ENCODE measurements around the gene TPBGL. TPM values are rescaled to one million over a fixed set of nuclear protein-coding genes. Genes with fewer than 3 reads are reported as not detected.

The TPBGL gene
- total RNA-seq, 1 experiment from 2014 or later: 0.41 TPM

DNA sequence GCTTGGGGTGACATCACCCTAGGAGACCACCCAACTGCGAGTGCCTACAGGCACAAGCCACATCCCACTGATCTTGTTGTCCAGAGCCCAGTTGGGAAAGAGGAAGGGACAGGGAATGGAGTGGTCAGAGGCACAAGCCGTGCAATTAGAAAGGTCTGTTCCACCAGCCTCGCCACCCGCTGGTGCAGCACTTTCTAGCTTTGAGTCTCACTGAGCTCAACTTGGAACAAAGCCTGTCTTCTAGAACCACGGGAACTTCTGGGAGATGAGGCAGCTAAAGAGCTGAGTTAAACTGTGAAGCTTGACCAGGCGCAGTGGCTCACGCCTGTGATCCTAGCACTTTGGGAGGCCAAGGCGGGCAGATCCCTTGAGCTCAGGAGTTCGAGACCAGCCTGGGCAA, 29.3 kb downstream of the TPBGL start:
- no TSS peak for BruUV-seq (replicated peaks)
- Histone ChIP-seq H3K4me1 (ENCODE audit: insufficient read depth, low read length, poor library complexity, severe bottlenecking) (no peaks in the 10 kb centered on the region), H3K36me3 (ENCODE audit: insufficient read depth, low read length, poor library complexity, severe bottlenecking) (no peaks in the 10 kb centered on the region), H3K27ac (ENCODE audit: low read depth, low read length, poor library complexity, severe bottlenecking) (no peak overlapping the region), H3K9me3 (ENCODE audit: low read depth, low read length, poor library complexity, severe bottlenecking) (no peaks in the 10 kb centered on the region), H3K4me3 (ENCODE audit: low read depth, low read length, poor library complexity, severe bottlenecking) (no peak overlapping the region), H3K27me3 (replicated peaks; ENCODE audit: insufficient read depth, low read depth, low read length, poor library complexity) (no peaks in the 10 kb centered on the region)
- TF ChIP-seq EZH2 (IDR thresholded peaks at IDR 0.05; ENCODE audit: borderline replicate concordance, low read depth, low read length, poor library complexity, severe bottlenecking): no peak
- TF ChIP-seq, protein P1, sequence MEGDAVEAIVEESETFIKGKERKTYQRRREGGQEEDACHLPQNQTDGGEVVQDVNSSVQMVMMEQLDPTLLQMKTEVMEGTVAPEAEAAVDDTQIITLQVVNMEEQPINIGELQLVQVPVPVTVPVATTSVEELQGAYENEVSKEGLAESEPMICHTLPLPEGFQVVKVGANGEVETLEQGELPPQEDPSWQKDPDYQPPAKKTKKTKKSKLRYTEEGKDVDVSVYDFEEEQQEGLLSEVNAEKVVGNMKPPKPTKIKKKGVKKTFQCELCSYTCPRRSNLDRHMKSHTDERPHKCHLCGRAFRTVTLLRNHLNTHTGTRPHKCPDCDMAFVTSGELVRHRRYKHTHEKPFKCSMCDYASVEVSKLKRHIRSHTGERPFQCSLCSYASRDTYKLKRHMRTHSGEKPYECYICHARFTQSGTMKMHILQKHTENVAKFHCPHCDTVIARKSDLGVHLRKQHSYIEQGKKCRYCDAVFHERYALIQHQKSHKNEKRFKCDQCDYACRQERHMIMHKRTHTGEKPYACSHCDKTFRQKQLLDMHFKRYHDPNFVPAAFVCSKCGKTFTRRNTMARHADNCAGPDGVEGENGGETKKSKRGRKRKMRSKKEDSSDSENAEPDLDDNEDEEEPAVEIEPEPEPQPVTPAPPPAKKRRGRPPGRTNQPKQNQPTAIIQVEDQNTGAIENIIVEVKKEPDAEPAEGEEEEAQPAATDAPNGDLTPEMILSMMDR (conservative IDR thresholded peaks at IDR 0.05; ENCODE audit: low read depth, low read length): no peak
- no peak for DNase-seq (ENCODE audit: low spot score)
- ChIA-PET CTCF (interaction anchor here (0.9 to 1.9 kb wide), 2 partner anchors 10 to 21 kb away, joined by 3 to 5 read pairs; no protein-coding TSS in a partner anchor), POLR2A (ENCODE audit: low non-redundant PET) (interaction anchor here (0.6 kb wide), 1 partner anchor 50 kb away, joined by 4 read pairs; no protein-coding TSS in a partner anchor)
- intact Hi-C loops (cut with micrococcal nuclease; ENCODE audit: unreplicated experiment): no loop called here

DNA sequence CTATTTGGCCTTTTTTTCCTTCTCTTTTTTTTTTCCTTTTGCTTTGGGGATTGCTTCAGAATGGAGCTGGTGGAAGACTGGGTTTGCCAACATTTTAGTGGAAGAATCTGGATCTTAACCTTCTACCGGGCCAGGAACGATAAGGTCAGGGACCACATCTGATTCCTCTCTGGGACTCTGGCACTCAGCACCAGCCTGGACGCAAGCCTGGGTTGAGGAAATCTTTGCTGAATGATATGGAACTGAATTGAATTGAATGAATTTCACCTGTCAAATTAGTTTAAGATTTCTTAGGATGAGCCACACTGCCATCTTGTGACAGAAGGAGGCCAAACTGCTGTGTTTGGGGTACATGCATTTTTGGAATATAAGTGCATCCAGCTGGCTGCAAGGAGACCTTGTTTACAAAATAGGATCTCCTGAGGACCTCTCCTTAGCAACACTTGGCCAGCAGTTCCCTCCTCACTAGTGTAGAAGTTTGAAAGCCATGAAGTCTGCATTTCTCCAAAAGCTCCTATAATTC, 30.4 kb downstream of the TPBGL start:
- Histone ChIP-seq H3K4me1 (ENCODE audit: insufficient read depth, low read length, poor library complexity, severe bottlenecking) (no peaks in the 10 kb centered on the region), H3K27me3 (replicated peaks; ENCODE audit: insufficient read depth, low read depth, low read length, poor library complexity) (no peaks in the 10 kb centered on the region), H3K4me3 (ENCODE audit: low read depth, low read length, poor library complexity, severe bottlenecking) (no peak overlapping the region), H3K9me3 (ENCODE audit: low read depth, low read length, poor library complexity, severe bottlenecking) (no peaks in the 10 kb centered on the region), H3K27ac (ENCODE audit: low read depth, low read length, poor library complexity, severe bottlenecking) (no peak overlapping the region), H3K36me3 (ENCODE audit: insufficient read depth, low read length, poor library complexity, severe bottlenecking) (no peaks in the 10 kb centered on the region)
- BruUV-seq (replicated peaks): no TSS peak
- peak; percentile 47 for DNase-seq (ENCODE audit: low spot score)
- CTCF ChIA-PET: interaction anchor here (0.8 to 1.9 kb wide), 4 partner anchors 9 to 131 kb away, joined by 3 to 7 read pairs (median 5); no protein-coding TSS in a partner anchor
- intact Hi-C loops (cut with micrococcal nuclease; ENCODE audit: unreplicated experiment): no loop called here
- POLR2A ChIA-PET (ENCODE audit: low non-redundant PET): no interaction called here
- TF ChIP-seq EZH2 (IDR thresholded peaks at IDR 0.05; ENCODE audit: borderline replicate concordance, low read depth, low read length, poor library complexity, severe bottlenecking): no peak
- TF ChIP-seq, protein P1 (conservative IDR thresholded peaks at IDR 0.05; ENCODE audit: low read depth, low read length): peak; percentile 64

DNA sequence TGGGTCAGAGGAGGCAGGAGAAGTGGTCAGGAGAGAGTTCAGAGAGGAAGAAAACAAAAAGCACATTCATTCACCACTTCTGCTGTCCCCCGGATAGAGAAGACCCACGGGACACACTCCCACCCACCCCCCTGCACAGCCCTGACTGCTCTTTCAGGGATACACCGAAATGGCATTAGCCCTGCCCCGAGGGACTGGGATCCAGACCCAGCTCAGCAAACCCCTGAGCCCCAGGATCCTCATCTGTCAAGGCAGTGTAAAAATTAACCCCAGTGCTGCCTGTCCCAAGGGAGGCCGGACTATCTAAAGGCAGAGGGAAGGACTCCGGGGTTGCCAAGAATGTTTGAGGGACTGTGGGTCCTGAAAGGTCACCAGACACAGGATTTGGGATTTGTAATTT, 31.2 kb downstream of the TPBGL start:
- Histone ChIP-seq H3K36me3 (ENCODE audit: insufficient read depth, low read length, poor library complexity, severe bottlenecking) (no peaks in the 10 kb centered on the region), H3K4me1 (ENCODE audit: insufficient read depth, low read length, poor library complexity, severe bottlenecking) (no peaks in the 10 kb centered on the region), H3K27ac (ENCODE audit: low read depth, low read length, poor library complexity, severe bottlenecking) (no peak overlapping the region), H3K9me3 (ENCODE audit: low read depth, low read length, poor library complexity, severe bottlenecking) (no peaks in the 10 kb centered on the region), H3K4me3 (ENCODE audit: low read depth, low read length, poor library complexity, severe bottlenecking) (no peak overlapping the region), H3K27me3 (replicated peaks; ENCODE audit: insufficient read depth, low read depth, low read length, poor library complexity) (no peaks in the 10 kb centered on the region)
- no peak for DNase-seq (ENCODE audit: low spot score)
- intact Hi-C loops (cut with micrococcal nuclease; ENCODE audit: unreplicated experiment): no loop called here
- TF ChIP-seq, protein P1 (conservative IDR thresholded peaks at IDR 0.05; ENCODE audit: low read depth, low read length): no peak
- no peak for TF ChIP-seq EZH2 (IDR thresholded peaks at IDR 0.05; ENCODE audit: borderline replicate concordance, low read depth, low read length, poor library complexity, severe bottlenecking)
- CTCF ChIA-PET: interaction anchor here (1.5 to 1.9 kb wide), 2 partner anchors 8 to 132 kb away, joined by 5 read pairs; no protein-coding TSS in a partner anchor
- POLR2A ChIA-PET (ENCODE audit: low non-redundant PET): no interaction called here
- BruUV-seq (replicated peaks): no TSS peak
